ENCODE results near the gene STX3. TPM values are rescaled to one million over a fixed set of nuclear protein-coding genes. Genes with fewer than 3 reads are reported as not detected.

Gene STX3
- total and polyA plus RNA-seq, 2 of the 8 experiments (the other 6 are each of a cell fraction or from before 2014, with no cell fraction given) = 50.5 to 56.1 TPM

DNA sequence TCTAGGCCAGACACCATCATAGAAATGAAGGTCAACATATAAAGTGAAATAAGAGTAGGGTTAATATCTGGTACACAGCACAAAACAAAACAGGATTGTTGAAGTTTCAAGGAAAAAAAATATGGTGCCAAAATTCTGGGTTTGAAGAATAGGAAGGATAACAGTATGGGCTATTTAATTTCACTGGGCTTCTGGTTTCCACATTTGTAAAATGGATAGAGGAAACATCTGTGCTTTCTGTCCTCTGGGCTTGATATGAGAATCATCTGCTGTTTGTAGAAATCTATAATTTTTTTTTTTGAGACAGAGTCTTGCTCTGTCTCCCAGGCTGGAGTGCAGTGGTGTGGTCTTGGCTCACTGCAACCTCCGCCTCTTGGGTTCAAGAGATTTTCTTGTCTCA, 27.8 kb upstream of the STX3 start (continued):
- TF ChIP-seq, protein P1, sequence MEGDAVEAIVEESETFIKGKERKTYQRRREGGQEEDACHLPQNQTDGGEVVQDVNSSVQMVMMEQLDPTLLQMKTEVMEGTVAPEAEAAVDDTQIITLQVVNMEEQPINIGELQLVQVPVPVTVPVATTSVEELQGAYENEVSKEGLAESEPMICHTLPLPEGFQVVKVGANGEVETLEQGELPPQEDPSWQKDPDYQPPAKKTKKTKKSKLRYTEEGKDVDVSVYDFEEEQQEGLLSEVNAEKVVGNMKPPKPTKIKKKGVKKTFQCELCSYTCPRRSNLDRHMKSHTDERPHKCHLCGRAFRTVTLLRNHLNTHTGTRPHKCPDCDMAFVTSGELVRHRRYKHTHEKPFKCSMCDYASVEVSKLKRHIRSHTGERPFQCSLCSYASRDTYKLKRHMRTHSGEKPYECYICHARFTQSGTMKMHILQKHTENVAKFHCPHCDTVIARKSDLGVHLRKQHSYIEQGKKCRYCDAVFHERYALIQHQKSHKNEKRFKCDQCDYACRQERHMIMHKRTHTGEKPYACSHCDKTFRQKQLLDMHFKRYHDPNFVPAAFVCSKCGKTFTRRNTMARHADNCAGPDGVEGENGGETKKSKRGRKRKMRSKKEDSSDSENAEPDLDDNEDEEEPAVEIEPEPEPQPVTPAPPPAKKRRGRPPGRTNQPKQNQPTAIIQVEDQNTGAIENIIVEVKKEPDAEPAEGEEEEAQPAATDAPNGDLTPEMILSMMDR (IDR thresholded peaks at IDR 0.05; ENCODE audit: control extremely low read depth in 1 of 3, insufficient read depth in 1 of 3, low read depth in 1 of 3, low read length in 3 of 3) = no peak
- no peak for TF ChIP-seq SP1 (IDR thresholded peaks at IDR 0.05; ENCODE audit: low read depth, low read length)

Measured in H1 (cell line).